Glomerular endothelial cell (primary cell): ENCODE results near the gene HNRNPA2B1. TPM values are rescaled to one million over a fixed set of nuclear protein-coding genes. Genes with fewer than 3 reads are reported as not detected.
"Not testable (repeated sequence)": the region's sequence is repeated elsewhere in the genome, so short reads cannot be mapped to it uniquely, and the experiment has no call there.

ENCODE experiments used
- DNase-seq: peaks from one replicate; pipeline ENCODE4 v3.0.0-alpha.2; 2011; ENCODE audit warnings: low read depth, low spot score; ENCODE audit errors: extremely low read depth
- total RNA-seq: library from RNA; depleted of rRNA; stranded (reverse); fragments of >200 nt; gene quantifications from 2 replicates; pipeline ENCODE4 v1.2.3, GENCODE V29; 2015

HNRNPA2B1 gene
- total RNA-seq, 1 donor from 2014 or later = 247 TPM

DNA sequence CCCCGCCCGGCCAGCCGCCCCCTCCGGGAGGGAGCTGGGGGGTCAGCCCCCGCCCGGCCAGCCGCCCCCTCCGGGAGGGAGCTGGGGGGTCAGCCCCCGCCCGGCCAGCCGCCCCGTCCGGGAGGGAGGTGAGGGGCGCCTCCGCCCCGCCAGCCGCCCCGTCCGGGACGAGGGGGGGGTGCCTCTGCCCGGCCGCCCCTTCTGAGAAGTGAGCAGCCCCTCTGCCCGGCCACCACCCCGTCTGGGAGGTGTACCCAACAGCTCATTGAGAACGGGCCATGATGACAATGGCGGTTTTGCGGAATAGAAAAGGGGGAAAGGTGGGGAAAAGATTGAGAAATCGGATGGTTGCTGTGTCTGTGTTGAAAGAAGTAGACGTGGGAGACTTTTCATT is 52.2 kb downstream of the HNRNPA2B1 start:
- DNase-seq = not testable (repeated sequence)

DNA sequence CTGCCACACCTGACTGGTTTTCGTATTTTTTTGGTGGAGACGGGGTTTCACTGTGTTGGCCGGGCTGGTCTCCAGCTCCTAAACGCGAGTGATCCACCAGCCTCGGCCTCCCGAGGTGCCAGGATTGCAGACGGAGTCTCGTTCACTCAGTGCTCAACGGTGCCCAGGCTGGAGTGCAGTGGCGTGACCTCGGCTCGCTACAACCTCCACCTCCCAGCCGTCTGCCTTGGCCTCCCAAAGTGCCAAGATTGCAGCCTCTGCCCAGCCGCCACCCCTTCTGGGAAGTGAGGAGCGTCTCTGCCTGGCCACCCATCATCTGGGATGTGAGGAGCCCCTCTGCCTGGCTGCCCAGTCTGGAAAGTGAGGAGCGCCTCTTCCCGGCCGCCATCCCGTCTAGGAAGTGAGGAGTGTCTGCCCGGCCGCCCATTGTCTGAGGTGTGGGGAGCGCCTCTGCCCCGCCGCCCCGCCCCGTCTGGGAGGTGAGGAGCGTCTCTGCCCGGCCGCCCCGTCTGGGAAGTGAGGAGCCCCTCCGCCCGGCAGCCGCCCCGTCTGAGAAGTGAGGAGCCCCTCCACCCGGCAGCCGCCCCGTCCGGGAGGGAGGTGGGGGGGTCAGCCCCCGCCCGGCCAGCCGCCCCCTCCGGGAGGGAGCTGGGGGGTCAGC is 52.8 kb downstream of the HNRNPA2B1 start:
- DNase-seq = not testable (repeated sequence)

DNA sequence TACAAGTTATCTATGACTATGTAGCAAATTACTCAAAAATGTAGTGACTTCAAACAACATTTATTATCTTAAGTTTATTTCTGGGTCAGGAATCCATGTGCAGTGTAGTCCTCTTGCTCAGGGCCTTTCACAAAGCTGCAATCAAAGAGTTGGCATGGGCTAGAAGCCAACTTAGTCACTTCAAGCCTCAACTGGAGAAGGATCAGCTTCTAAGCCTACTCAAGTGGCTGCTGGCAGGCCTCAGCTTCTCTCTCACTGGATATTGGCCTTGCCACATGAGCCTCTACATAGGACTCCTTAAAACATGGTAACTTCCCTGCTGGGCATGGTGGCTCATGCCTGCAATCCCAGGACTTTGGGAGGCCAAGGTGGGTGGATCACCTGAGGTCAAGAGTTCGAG is 53.5 kb downstream of the HNRNPA2B1 start:
- DNase-seq = no peak

DNA sequence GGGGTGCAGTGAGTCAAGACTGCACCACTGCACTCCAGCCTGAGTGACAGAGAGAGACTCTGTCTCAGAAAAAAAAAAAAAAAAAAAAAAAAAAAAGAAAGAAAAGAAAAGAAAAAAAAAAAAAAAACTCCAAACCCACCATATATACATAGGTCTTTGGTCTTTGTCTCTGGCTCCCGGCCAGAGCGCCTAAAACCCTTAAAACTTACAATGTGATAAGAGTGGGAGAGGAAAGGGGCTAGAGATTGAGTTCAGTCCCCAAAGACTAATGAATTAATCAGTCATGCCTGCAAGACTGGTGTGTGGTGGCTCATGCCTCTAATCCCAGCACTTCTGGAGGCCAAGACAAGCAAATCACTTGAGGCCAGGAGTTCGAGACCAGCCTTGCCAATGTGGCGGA is 55.3 kb downstream of the HNRNPA2B1 start:
- DNase-seq = no peak

DNA sequence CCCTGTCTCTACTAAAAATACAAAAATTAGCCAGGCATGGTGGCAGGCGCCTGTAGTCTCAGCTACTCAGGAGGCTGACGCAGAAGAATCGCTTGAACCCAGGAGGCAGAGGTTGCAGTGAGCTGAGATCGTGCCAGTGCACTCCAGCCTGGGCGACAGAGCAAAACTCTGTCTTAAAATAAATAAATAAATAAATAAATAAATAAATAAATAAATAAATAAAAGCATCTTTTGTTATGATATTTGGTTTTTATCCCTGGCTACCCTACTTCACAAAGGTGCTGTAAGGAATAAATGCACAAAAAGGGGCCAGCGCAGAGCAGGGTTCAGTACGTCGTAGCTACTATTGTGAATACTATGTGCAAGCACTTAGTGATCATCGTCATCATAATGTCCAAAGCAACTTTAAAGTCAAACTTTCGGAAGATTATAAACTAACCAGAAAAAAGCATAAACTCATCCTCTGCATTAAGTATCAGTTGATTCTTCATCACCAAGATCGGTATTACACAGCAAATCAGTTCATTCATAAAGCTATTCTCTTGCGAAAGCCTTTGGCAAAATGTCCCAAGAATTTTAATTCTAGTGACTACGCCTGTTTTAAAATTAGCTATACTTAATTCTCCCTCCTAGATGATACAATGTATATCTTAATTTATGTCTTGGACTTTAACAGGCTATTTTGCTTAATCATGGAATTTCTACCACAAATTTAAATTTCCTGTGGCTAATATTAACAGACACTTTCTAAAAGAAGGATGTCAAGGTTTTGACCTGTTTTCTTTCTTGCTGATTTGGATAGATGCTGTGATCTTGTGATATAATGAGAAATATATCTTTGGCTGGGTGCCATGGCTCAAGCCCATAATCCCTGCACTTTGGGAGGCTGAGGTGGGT is 56.1 kb downstream of the HNRNPA2B1 start:
- no peak for DNase-seq

DNA sequence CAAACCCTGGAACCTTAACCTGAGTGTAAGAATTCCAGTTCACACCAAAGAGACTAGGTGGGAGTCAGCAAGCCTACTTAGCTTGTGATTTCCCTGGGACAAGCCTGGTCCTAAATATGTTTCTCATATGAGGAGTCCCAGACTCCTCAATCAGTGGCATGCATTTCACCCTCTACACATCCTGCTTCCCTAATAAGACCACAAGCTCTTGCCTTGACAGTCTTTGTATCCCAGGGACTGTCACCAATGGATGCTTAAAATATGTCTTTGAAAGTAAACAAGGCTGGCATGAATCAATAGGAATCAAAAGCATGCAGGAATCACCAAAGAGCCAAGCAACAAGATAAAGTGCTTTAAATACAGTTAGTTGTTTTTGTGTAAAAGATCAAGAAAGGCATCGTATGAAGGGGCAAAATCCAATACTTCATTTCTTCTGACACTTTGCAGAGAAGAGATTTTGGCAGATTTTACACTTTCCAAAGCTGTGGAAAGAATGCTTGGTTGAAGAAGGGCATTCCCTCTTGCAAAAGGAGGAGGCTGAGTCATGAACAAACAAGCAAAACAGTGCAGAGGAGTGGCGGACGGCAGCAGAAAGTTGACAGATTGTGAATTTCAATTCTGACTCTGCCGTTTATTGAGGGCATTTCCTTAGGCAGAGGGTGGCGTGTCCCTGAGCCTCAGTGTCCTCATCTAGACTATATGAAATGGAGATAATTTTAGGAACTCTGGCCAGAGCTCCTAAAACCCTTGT is 57.1 kb downstream of the HNRNPA2B1 start:
- DNase-seq = no peak

DNA sequence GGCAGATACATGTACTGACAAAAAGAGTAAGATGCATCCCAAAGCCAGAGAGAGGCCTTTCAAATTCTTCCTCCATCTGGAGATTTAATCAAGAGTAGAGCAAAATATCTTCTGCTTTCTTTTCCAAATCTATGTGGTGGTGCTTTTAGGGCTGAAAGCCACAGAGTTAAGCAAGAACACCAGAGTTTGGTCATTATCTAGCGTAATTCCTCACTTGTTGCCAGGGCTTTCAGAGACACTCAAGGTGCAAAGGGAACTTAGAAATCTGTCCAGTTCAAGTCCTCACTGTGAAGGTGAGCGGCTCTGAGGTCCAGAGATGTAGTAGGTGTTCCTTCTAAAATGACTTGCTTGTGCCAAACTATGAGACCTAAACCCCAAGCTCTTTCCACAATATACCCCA is 59.5 kb downstream of the HNRNPA2B1 start:
- DNase-seq = no peak

DNA sequence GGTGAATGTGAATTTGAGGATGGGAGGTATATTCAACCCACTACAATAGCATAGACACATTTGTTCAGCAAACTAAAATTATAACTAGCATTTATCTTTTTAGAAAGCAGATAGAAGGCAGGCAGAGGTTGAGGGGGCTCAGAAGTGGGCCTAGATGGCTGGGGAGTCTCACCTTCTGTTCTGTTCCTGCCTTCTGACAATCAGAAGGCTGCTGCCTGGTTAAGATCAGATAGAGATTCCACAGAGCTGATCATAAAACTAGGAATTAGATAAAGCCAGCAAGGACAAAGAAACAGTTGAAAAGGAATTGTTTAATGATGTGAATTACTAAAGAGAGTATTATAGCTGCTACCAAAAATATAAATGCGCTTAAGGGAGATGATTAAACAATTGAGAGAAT is 60.2 kb downstream of the HNRNPA2B1 start:
- no peak for DNase-seq

Other genes with a start within 250 kb of the HNRNPA2B1 start
- gene NFE2L3, start 48.5 kb downstream of the HNRNPA2B1 start, total RNA-seq = 80.3 and 83.6 TPM in 2 replicates
- 98.9 and 108 TPM in 2 replicates for gene CBX3, start 999 bp upstream of the HNRNPA2B1 start, total RNA-seq
- 2.5 and 7.2 TPM in 2 replicates for gene SNX10, start 91.1 kb upstream of the HNRNPA2B1 start, total RNA-seq